Left lung (tissue), 10 donors: Measurements from ENCODE around the gene CCND2. TPM values are rescaled to one million over a fixed set of nuclear protein-coding genes. Genes with fewer than 3 reads are reported as not detected.
"Not testable (repeated sequence)": the region's sequence is repeated elsewhere in the genome, so short reads cannot be mapped to it uniquely, and the experiment has no call there.

Experiments
- ATAC-seq: fragments of 200-7000 bp; cut with Tn5 transposase; one replicate; pipeline ENCODE4 v1.9.1; 2020; ENCODE audit warnings: moderate library complexity
- DNase-seq, 4 donors: peaks; one replicate each; pipeline ENCODE4 v3.0.0-alpha.2; 2013 to 2020
- H3K27ac ChIP-seq, 2 donors: fragments of 200-600 bp; sonication (generic) in 1 of 2; one replicate each; pipeline versions ENCODE4 v1.5.0 to v1.8.0; 2020 to 2021
- H3K27me3 ChIP-seq, 2 donors: fragments of 200-600 bp; sonication (generic) in 1 of 2; one replicate each; pipeline versions ENCODE4 v1.5.0 to v1.8.0; 2020 to 2021
- H3K36me3 ChIP-seq, 2 donors: fragments of 200-600 bp; sonication (generic) in 1 of 2; one replicate each; pipeline versions ENCODE4 v1.5.0 to v1.8.0; 2020 to 2021
- H3K4me1 ChIP-seq, 2 donors: fragments of 200-600 bp; one replicate each; pipeline ENCODE4 v1.8.0; 2021
- H3K4me3 ChIP-seq, 2 donors: fragments of 200-600 bp; sonication (generic) in 1 of 2; one replicate each; pipeline versions ENCODE4 v1.5.0 to v1.8.0; 2020 to 2021; ENCODE audit warnings: mild to moderate bottlenecking in 1 of 2
- H3K9me3 ChIP-seq, 2 donors: fragments of 200-600 bp; sonication (generic) in 1 of 2; one replicate each; pipeline versions ENCODE4 v1.5.0 to v1.8.0; 2020 to 2021
- CTCF ChIP-seq, 2 donors: fragments of 200-600 bp; sonication (generic) in 1 of 2; IDR thresholded peaks; one replicate each; pipeline versions ENCODE4 v1.5.0 to v1.8.0; 2021; ENCODE audit warnings: antibody characterized with exemption in 2 of 2
- intact Hi-C, 2 donors: fragments of 100-400 bp; cut with DNase I; formaldehyde crosslinking; loops; one replicate each; pipeline versions ENCODE4 v1.11.2 to v1.14.2; 2022
- polyA plus RNA-seq, 6 donors: library from polyadenylated mRNA; unstranded; fragments of 120-200 nt; gene quantifications; one replicate each; pipeline ENCODE4 v1.2.1, GENCODE V29; 2013; ENCODE audit not compliant: insufficient read length in 6 of 6
- total RNA-seq, 2 donors: library from RNA; stranded (reverse); fragmentation: NEBNext Ultra II Directional; extraction: Animal tissue kit (Norgen Biotek cat#: 25700); gene quantifications; one replicate each; pipeline ENCODE4 v1.2.1, GENCODE V29; 2021
- donor health status: DM: no; HTN: yes; CAD: no.
- donor health status: DM: no; HTN: no; CAD: no.

The CCND2 gene
- total and polyA plus RNA-seq, 8 donors: 45.6 to 203 (median 58.9) TPM

- ATAC-seq: no peak
- peaks cover 0 to 30% of the 10 kb centered on the region in 2 donors for H3K27me3 ChIP-seq
- no peak overlapping the region for H3K4me3 ChIP-seq
- H3K36me3 ChIP-seq: no peaks in the 10 kb centered on the region
- peaks cover 0 to 21% of the 10 kb centered on the region in 2 donors for H3K4me1 ChIP-seq
- H3K27ac ChIP-seq: no peak overlapping the region
- DNase-seq: no peak
- intact Hi-C loops: no loop called here
- no peak for TF ChIP-seq CTCF (IDR thresholded peaks at IDR 0.05)
- H3K9me3 ChIP-seq: peaks cover 0 to 25% of the 10 kb centered on the region in 2 donors
These were observed 32.6 kb upstream of the CCND2 start for GRCh38 chr12:4240981-4241380.

- intact Hi-C loops: no loop called here
- Histone ChIP-seq H3K27ac (no peak overlapping the region), H3K27me3 (peaks cover 0 to 30% of the 10 kb centered on the region in 2 donors), H3K4me3 (no peak overlapping the region), H3K4me1 (peaks cover 0 to 21% of the 10 kb centered on the region in 2 donors), H3K36me3 (no peaks in the 10 kb centered on the region), H3K9me3 (peaks cover 0 to 25% of the 10 kb centered on the region in 2 donors)
- DNase-seq (no peak), ATAC-seq (no peak)
- TF ChIP-seq CTCF (IDR thresholded peaks at IDR 0.05): no peak
These were observed 32.0 kb upstream of the CCND2 start for GRCh38 chr12:4241592-4241991.

- Histone ChIP-seq H3K9me3 (peaks cover 0 to 15% of the 10 kb centered on the region in 2 donors), H3K36me3 (no peaks in the 10 kb centered on the region), H3K27me3 (peaks cover 0 to 30% of the 10 kb centered on the region in 2 donors), H3K4me3 (no peak overlapping the region), H3K27ac (no peak overlapping the region), H3K4me1 (peaks cover 0 to 21% of the 10 kb centered on the region in 2 donors)
- intact Hi-C loops: no loop called here
- TF ChIP-seq CTCF (IDR thresholded peaks at IDR 0.05): no peak
- DNase-seq: no peak
- ATAC-seq: no peak
These were observed 31.0 kb upstream of the CCND2 start for GRCh38 chr12:4242595-4242994.

- Histone ChIP-seq H3K27ac (no peak overlapping the region), H3K4me1 (peaks cover 0 to 21% of the 10 kb centered on the region in 2 donors), H3K27me3 (peaks cover 0 to 30% of the 10 kb centered on the region in 2 donors), H3K4me3 (no peak overlapping the region), H3K9me3 (peaks cover 0 to 10% of the 10 kb centered on the region in 2 donors), H3K36me3 (no peaks in the 10 kb centered on the region)
- intact Hi-C loops: no loop called here
- no peak for TF ChIP-seq CTCF (IDR thresholded peaks at IDR 0.05)
- no peak for DNase-seq
- ATAC-seq: no peak
These were observed 30.5 kb upstream of the CCND2 start for GRCh38 chr12:4243091-4243490.

- H3K27ac ChIP-seq, H3K36me3 ChIP-seq, intact Hi-C loops, H3K4me3 ChIP-seq, ATAC-seq, H3K9me3 ChIP-seq, DNase-seq: not testable (repeated sequence)
- Histone ChIP-seq H3K27me3 (peaks cover 0 to 30% of the 10 kb centered on the region in 2 donors), H3K4me1 (peaks cover 0 to 21% of the 10 kb centered on the region in 2 donors)
These were observed 30.0 kb upstream of the CCND2 start for GRCh38 chr12:4243491-4244100.

GRCh38 chr12:4244868-4245267 lies 28.7 kb upstream of the CCND2 start:
- no peaks in the 10 kb centered on the region for H3K9me3 ChIP-seq
- peaks cover 0 to 21% of the 10 kb centered on the region in 2 donors for H3K4me1 ChIP-seq
- intact Hi-C loops: no loop called here
- no peak overlapping the region for H3K27ac ChIP-seq
- DNase-seq (no peak), ATAC-seq (no peak)
- TF ChIP-seq CTCF (IDR thresholded peaks at IDR 0.05): no peak
- H3K27me3 ChIP-seq: peaks cover 0 to 28% of the 10 kb centered on the region in 2 donors
- no peak overlapping the region for H3K4me3 ChIP-seq
- H3K36me3 ChIP-seq: no peaks in the 10 kb centered on the region
